GM12873 (cell line): ENCODE measurements around the gene LRWD1.

Experiments
- CTCF ChIP-seq: IDR thresholded peaks from 2 replicates; pipeline ENCODE4 v1.5.1; 2012; ENCODE audit warnings: low read depth, mild to moderate bottlenecking, moderate library complexity, low read length, control low read depth; ENCODE audit not compliant: insufficient read depth; ENCODE audit errors: missing control alignments

LRWD1 gene

GRCh38 chr7:102464577-102465280, at the start of gene LRWD1, which contains the start of gene ALKBH4:
Gene LRWD1, plus strand, starts transcription at chr7:102464984. Its CDS starts 97 bp downstream, at chr7:102465081.
Gene ALKBH4, minus strand, starts transcription at chr7:102464863. Its CDS starts 27 bp downstream, at chr7:102464836.
- TF ChIP-seq CTCF = no peak

- TF ChIP-seq CTCF = no peak
Observed at GRCh38 chr7:102415685-102416225, 49.0 kb upstream of the LRWD1 start.

GRCh38 chr7:102416406-102416805, 48.4 kb upstream of the LRWD1 start:
- no peak for TF ChIP-seq CTCF

GRCh38 chr7:102417105-102417504, 47.7 kb upstream of the LRWD1 start:
- no peak for TF ChIP-seq CTCF

- no peak for TF ChIP-seq CTCF
Observed at GRCh38 chr7:102418592-102418991, 46.2 kb upstream of the LRWD1 start.

GRCh38 chr7:102421706-102422240, 43.0 kb upstream of the LRWD1 start:
- TF ChIP-seq CTCF = no peak

GRCh38 chr7:102424129-102424551, 40.6 kb upstream of the LRWD1 start:
- TF ChIP-seq CTCF = no peak
